Amniotic epithelial cell (primary cell): ENCODE data around the gene EYA2.

ENCODE experiments used
- DNase-seq: peaks from one replicate; pipeline ENCODE4 v3.0.0-alpha.2; 2010; ENCODE audit warnings: low read depth

EYA2 gene

GRCh38 chr20:47227119-47227518 lies 332.5 kb downstream of the EYA2 start:
- DNase-seq: no peak

GRCh38 chr20:47227576-47227975 lies 332.9 kb downstream of the EYA2 start:
- DNase-seq: no peak

GRCh38 chr20:47228654-47229053 lies 334.0 kb downstream of the EYA2 start:
- no peak for DNase-seq

- DNase-seq: peak; percentile 24
Measured at GRCh38 chr20:47230811-47231256, 336.2 kb downstream of the EYA2 start.

GRCh38 chr20:47231382-47232039 lies 336.9 kb downstream of the EYA2 start:
- DNase-seq: no peak

- DNase-seq: no peak
Measured at GRCh38 chr20:47232518-47232917, 337.9 kb downstream of the EYA2 start.

- peak; percentile 75 for DNase-seq
Measured at GRCh38 chr20:47233333-47234188, 338.9 kb downstream of the EYA2 start.

GRCh38 chr20:47235111-47235510 lies 340.5 kb downstream of the EYA2 start:
- DNase-seq: no peak

- DNase-seq: no peak
Measured at GRCh38 chr20:47235853-47236638, 341.4 kb downstream of the EYA2 start.

- DNase-seq: no peak
Measured at GRCh38 chr20:47236639-47236900, 341.9 kb downstream of the EYA2 start.

GRCh38 chr20:47237715-47238114 lies 343.1 kb downstream of the EYA2 start:
- peak; percentile 55 for DNase-seq
